ENCODE results near the gene NEAT1. TPM values are rescaled to one million over a fixed set of nuclear protein-coding genes. Genes with fewer than 3 reads are reported as not detected.

Gene NEAT1
- total and polyA plus RNA-seq, 9 of the 15 experiments (the other 6 are each of a cell fraction or from before 2014, with no cell fraction given), result 20.1 to 389 (median 62.8) TPM

DNA sequence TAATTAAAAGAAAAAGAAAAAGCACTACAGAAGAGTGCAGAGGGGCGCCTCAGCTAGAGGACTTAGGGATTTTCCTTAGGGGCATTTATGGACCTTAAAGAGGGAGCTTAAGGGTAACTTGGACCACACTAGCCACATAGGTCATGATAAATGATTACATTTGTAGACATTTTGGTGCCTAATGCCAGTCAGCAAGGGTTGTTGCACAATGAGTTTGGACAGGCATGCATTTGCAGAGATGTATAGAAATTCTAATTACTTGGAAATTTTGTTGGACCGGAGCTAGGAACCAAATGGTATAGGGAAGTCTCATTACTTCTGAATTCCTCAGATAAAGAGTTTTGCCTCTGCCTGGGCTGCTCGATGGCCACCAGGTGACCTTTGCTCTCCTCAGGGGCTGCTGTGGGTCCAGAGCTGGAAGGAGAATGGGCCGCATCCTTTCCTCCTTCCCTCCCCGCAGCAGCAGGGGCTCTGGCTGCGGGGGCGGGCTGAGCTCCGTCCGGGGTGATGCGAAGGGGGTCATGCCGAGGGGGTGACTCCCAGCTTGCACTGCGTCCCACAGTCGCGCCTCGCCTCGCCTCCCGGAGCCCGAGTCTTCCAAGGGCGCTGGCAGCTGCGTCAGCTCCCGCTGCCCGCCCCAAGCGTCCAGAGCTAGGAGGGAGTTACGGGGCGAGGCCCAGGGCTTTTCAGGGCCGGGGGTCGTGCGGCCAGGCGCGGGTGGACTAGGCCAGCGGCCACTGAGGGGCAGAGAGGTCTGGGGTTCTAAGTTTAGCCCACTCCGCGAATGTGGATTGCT is 56.0 kb downstream of the NEAT1 start (continued):
- TF ChIP-seq, protein P1, sequence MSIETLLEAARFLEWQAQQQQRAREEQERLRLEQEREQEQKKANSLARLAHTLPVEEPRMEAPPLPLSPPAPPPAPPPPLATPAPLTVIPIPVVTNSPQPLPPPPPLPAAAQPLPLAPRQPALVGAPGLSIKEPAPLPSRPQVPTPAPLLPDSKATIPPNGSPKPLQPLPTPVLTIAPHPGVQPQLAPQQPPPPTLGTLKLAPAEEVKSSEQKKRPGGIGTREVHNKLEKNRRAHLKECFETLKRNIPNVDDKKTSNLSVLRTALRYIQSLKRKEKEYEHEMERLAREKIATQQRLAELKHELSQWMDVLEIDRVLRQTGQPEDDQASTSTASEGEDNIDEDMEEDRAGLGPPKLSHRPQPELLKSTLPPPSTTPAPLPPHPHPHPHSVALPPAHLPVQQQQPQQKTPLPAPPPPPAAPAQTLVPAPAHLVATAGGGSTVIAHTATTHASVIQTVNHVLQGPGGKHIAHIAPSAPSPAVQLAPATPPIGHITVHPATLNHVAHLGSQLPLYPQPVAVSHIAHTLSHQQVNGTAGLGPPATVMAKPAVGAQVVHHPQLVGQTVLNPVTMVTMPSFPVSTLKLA (conservative IDR thresholded peaks at IDR 0.05), result peak in 1 of 2 experiments; percentile 8; a peak in 1 of 4 replicates
- TF ChIP-seq FOXJ3 (CRISPR knock-in tag; IDR thresholded peaks at IDR 0.05) (no peak), JUND (IDR thresholded peaks at IDR 0.05; ENCODE audit: borderline replicate concordance, low read depth, low read length) (peak; percentile 52; the same call in 1 of the 2 replicates), JUND (tag; IDR thresholded peaks at IDR 0.05; ENCODE audit: borderline replicate concordance, low read depth, low read length) (no peak; the same call in 2 of the 3 replicates), FOXJ2 (tag; IDR thresholded peaks at IDR 0.05) (no peak), SP1 (CRISPR knock-in tag; IDR thresholded peaks at IDR 0.05) (no peak), FOS (IDR thresholded peaks at IDR 0.05; ENCODE audit: extremely low read depth, insufficient read length) (no peak), ZC3H4 (CRISPR knock-in tag; IDR thresholded peaks at IDR 0.05; ENCODE audit: borderline replicate concordance) (no peak), TGIF2 (CRISPR knock-in tag; IDR thresholded peaks at IDR 0.05) (no peak), CEBPB (tag; IDR thresholded peaks at IDR 0.05) (peak; percentile 72), CBFA2T2 (conservative IDR thresholded peaks at IDR 0.05) (0 out of 2 replicates have a peak, but pooled peaks have one; percentile 30), ZNF384 (IDR thresholded peaks at IDR 0.05; ENCODE audit: low read depth, low read length) (no peak), EWSR1 (IDR thresholded peaks at IDR 0.05; ENCODE audit: borderline replicate concordance, low read depth, partially characterized antibody) (no peak)
- TF ChIP-seq, protein P2, sequence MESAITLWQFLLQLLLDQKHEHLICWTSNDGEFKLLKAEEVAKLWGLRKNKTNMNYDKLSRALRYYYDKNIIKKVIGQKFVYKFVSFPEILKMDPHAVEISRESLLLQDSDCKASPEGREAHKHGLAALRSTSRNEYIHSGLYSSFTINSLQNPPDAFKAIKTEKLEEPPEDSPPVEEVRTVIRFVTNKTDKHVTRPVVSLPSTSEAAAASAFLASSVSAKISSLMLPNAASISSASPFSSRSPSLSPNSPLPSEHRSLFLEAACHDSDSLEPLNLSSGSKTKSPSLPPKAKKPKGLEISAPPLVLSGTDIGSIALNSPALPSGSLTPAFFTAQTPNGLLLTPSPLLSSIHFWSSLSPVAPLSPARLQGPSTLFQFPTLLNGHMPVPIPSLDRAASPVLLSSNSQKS (CRISPR knock-in tag; IDR thresholded peaks at IDR 0.05), result no peak
- TF ChIP-seq, protein P3, sequence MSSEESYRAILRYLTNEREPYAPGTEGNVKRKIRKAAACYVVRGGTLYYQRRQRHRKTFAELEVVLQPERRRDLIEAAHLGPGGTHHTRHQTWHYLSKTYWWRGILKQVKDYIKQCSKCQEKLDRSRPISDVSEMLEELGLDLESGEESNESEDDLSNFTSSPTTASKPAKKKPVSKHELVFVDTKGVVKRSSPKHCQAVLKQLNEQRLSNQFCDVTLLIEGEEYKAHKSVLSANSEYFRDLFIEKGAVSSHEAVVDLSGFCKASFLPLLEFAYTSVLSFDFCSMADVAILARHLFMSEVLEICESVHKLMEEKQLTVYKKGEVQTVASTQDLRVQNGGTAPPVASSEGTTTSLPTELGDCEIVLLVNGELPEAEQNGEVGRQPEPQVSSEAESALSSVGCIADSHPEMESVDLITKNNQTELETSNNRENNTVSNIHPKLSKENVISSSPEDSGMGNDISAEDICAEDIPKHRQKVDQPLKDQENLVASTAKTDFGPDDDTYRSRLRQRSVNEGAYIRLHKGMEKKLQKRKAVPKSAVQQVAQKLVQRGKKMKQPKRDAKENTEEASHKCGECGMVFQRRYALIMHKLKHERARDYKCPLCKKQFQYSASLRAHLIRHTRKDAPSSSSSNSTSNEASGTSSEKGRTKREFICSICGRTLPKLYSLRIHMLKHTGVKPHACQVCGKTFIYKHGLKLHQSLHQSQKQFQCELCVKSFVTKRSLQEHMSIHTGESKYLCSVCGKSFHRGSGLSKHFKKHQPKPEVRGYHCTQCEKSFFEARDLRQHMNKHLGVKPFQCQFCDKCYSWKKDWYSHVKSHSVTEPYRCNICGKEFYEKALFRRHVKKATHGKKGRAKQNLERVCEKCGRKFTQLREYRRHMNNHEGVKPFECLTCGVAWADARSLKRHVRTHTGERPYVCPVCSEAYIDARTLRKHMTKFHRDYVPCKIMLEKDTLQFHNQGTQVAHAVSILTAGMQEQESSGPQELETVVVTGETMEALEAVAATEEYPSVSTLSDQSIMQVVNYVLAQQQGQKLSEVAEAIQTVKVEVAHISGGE (CRISPR knock-in tag; IDR thresholded peaks at IDR 0.05), result no peak; a peak in 1 of 6 replicates
- TF ChIP-seq, protein P4, sequence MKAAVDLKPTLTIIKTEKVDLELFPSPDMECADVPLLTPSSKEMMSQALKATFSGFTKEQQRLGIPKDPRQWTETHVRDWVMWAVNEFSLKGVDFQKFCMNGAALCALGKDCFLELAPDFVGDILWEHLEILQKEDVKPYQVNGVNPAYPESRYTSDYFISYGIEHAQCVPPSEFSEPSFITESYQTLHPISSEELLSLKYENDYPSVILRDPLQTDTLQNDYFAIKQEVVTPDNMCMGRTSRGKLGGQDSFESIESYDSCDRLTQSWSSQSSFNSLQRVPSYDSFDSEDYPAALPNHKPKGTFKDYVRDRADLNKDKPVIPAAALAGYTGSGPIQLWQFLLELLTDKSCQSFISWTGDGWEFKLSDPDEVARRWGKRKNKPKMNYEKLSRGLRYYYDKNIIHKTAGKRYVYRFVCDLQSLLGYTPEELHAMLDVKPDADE (conservative IDR thresholded peaks at IDR 0.05; ENCODE audit: control insufficient read depth, low read depth, low read length), result no peak
- TF ChIP-seq, protein P5, sequence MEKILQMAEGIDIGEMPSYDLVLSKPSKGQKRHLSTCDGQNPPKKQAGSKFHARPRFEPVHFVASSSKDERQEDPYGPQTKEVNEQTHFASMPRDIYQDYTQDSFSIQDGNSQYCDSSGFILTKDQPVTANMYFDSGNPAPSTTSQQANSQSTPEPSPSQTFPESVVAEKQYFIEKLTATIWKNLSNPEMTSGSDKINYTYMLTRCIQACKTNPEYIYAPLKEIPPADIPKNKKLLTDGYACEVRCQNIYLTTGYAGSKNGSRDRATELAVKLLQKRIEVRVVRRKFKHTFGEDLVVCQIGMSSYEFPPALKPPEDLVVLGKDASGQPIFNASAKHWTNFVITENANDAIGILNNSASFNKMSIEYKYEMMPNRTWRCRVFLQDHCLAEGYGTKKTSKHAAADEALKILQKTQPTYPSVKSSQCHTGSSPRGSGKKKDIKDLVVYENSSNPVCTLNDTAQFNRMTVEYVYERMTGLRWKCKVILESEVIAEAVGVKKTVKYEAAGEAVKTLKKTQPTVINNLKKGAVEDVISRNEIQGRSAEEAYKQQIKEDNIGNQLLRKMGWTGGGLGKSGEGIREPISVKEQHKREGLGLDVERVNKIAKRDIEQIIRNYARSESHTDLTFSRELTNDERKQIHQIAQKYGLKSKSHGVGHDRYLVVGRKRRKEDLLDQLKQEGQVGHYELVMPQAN (IDR thresholded peaks at IDR 0.05; ENCODE audit: borderline replicate concordance), result no peak

All from K562 (cell line).